AG08395 (cell line): ENCODE results near the gene WNT4.
A peak's percentile ranks its signal among the peaks of the same experiment; 100 is the strongest.

ENCODE experiments used
- DNase-seq: peaks from one replicate; pipeline ENCODE4 v3.0.0; 2012; ENCODE audit warnings: mixed read lengths, low spot score

WNT4 gene

DNA sequence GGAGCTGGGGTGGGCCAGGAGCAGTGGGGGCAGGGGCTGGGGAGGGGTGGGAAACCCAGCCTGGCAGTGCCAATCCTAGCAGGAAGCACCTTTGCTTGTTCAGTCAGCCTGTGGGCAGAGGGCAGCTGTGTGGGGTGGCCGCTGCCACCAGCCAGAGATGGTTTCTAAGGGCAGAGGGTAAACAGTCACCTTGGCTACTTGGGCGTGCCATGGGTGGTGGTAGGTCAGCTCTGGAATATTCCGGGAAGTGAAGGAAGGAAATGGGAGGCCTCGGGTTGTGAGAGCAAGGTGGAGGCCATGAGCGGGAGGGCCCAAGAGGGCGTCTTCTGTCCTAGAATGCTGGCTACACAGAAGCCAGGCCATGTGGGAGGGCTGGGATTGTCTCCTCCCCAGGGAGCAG, 20.7 kb upstream of the WNT4 start:
- DNase-seq = no peak

DNA sequence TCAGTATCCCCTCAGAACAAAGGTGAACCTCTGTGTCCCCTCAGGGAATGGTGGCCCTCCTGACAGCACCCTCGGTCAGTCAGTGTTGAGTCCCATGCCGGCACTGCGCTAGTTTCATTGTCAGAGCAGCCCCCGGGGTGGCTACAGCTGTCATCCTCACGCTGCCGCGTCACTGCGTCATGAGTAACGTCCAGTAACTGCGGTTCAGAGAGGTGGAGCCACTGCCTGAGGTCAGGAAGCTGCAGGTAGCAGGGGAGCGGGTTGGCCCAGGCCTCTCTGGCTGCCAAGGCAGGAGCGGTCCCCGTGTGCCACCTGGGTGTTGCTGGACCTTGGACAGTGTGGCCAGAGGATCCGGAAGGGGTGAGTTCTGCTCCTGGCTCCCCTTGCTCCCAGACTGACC, 20.2 kb upstream of the WNT4 start:
- no peak for DNase-seq

DNA sequence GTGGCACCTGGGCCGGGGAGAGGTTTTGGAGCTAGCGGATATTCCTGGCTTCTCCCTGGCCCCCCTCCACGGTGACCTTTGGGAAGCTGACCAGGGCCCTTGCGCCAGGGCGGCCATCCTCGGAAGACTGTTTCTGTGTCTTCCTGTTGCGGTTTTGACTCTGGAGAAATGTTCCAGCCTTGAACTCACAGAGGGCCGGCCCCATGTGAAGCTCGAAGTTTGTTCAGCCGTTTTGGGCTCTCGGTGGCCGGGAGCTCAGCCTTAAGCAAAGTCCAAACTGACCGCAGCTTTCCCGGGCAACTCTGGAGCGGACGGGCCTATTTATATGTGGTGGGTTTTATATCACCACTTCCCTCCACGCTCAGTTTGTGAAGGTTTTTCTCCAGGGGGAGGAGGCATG, 17.0 kb upstream of the WNT4 start:
- DNase-seq = no peak

DNA sequence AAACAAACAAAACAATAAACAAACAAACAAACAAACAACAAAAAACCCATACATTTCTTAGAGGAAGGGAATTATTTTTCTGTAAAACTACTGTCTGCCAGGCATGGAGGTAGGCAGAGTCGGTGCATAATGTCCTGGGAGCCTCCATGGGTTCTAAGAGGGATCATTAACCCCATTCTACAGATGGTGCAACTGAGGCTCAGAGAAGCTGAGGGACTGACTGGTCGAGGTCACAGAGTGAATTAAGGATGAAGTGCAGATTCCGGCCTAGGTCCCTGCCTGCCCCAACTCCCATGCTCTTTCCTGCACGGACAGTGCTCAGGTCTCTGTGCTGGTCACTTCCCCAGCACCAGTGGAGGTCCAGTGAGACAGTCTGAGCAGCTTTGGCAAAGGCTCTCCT, 15.8 kb upstream of the WNT4 start:
- no peak for DNase-seq

DNA sequence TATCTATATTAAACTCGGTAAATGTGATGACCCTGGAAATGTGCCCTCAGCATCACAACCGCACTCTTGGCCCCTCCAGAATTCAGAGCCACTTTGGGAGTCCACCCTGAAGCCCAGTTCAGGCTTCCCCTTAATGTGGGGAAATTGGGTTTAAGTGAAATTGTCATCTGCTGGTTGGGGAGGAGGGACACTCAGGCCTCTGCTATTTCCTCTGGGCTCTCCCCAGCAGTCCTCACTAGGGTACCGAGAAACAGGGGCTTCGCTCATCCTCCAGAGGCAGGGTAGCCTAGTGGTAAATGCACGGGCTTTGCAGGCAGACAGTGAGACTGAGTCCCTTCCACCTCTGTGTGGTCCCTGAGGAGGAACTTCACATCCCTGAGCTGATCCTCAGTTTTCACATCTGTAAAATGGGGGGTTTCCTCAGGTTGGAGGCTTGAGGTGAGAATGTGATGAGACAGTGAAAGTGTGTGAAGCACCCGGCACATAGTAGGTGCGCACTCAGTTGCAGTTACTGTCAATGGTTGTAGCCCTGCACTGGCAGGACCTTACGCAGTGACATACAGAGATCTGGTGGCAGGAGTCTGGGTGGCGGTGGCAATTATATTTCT, 14.6 kb upstream of the WNT4 start:
- DNase-seq = no peak

DNA sequence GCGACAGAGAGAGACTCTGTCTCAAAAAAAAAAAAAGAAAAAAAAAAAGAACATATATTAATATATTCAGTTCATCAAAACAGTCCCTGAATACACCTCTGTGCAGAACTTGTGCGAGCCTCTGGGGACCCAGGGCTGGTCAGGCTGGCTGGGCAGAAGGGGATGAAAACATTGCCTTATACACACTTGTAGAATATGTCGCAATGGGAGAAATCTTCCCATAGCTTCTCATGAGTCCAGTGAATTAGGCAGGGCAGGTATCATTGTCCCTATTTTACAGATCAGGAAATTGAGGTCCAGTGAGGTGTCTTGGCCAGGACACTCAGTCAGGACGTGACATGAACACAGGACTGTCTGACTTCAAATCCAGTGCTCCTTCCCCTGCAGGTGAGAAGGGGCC, 12.6 kb upstream of the WNT4 start:
- DNase-seq = no peak

DNA sequence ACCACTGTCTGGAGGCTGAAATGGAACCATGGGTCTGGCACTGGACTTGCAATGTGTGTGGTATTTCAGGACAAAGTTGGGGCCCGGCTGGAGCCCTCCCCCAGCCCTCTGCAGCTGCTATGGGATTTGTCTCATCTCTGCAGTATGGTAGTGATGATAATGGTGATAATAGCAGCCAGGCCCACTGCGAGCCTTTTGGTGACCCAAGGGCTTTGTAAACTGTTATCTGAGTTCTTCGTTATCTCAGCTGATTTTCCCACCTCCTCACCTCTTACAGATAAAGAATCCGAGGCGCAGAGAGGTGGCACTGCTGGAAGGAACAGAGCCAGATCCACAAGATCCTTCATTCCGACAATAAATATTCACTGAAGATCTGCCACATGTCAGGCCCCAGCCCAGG, 11.7 kb upstream of the WNT4 start:
- no peak for DNase-seq

DNA sequence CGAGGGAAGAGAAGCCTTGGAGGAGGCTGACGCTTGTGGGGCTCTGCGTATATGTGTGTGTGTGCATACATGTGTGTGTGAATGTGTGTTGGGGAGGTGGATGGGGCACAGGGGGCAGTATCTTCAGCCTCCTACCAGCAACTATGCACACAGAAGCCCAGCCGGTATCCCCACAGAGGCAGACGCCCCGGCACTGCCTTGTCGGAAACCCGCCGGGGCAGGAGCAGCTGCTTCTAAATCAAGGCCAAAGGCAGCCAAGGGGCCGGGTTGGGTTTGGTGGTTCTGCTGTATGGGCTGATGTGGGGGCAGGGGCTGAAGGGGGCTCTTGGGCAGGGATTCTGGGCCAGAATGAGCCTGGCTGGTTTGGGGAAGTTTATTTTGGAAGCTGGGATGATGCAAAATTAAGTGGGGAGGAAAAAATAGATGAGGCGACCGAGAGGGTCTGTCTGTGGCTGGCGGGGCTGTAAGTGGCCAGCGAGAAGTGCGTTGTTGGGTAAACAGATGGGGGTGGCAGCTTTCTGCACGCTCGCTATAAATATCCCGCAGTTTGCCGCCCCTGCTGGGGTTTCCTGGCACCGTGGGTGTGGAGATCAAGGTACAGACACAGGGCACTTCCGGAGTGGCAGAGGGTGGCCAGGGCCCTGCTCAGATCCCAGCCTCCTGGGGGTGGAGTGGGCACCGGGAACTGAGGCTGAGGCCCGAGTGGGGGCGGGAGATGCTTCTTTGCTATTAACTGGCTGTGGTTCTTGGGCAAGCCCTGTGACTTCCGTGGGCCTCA, 11.0 kb upstream of the WNT4 start:
- no peak for DNase-seq

DNA sequence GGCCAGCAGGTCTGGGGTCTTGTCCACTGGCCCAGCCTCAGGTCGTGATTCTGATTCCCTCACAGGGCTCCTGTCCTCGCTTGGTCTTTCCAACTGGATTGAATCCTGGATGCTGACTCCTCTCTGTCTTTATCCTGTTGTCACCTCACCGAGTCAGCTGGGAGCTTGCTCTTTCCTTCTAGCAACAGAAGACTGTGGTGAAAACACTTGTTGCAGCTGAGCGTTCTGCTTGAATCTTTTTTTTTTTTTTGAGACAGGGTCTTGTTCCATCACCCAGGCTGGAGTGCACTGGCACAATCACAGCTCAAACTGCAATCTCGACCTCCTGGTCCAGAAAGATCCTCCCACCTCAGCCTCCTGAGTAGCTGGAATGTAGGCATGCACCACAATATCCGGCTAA, 8.0 kb upstream of the WNT4 start:
- no peak for DNase-seq

DNA sequence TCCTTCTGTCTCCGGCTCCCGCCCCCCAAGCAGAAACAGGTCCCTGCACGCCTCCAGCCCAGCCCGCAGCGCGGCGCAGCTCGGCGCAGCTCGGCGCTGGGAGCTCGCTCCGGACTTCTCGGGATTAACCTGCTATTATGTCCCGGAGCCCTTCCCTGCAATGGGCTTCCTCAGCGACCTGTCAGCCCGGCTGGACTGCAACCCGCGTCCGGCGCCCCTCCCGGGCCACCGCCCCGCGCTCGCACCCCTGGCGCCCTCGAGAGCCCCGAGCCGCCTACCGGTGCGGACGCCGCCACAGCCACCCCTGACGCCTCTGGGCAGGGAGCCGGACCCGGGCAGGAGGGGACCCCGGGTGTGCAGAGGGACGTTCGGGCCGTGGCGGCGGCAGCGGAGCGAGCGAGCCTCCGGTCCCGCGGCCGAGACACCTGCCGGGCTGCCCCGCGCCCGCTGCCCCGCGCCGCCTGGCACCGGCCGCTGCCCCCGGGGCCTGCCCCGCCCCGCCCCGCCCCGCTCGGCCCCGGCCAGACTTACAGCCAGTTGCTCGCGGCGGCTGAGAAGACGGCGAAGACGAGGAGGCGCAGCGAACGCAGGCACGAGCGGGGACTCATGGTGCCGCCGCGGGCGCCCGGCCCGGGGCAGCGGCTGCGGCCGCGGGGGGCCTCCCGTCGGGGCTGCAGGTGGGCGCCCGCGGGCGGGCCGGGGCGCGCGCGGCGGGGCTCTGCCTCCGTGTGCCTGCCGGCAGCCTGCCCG, 407 bp downstream of the WNT4 start:
- peak; percentile 40 for DNase-seq

DNA sequence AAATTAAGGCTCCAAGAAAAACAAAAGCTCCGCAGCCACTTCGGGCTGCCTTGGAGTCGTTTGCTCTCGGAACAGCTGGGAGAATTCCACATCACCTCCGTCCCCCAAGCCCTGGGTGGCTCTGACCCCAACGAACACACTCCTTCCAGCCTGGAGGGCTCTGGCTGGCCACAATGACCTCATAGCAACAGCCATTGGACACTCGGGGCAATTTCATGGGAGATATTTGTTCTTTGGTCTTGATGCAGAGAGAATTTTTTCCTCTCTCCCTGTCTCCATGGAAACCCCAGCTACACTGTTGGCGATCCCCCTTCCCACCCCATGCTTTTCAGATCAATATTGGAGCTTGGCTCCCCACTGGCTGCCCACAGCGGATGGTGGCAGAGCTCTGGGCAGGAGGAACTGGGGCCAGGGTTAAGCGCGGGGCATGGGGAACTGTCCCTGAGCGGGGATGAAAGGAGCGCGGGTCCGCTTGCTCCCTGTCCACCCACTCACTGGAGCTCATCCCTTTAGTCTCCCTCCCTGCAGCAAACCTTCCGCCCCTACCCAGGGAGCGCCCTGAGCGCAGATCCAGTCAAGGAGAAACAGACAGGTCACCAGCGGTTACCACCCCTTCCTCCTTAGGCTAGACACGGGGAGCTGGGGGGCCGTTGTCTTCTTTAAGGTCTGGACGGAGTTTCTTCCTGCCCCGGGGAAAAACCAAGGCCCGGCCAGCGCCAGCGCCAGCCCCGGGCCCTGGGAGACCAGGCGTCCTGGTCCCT, 1.2 kb downstream of the WNT4 start:
- no peak for DNase-seq

DNA sequence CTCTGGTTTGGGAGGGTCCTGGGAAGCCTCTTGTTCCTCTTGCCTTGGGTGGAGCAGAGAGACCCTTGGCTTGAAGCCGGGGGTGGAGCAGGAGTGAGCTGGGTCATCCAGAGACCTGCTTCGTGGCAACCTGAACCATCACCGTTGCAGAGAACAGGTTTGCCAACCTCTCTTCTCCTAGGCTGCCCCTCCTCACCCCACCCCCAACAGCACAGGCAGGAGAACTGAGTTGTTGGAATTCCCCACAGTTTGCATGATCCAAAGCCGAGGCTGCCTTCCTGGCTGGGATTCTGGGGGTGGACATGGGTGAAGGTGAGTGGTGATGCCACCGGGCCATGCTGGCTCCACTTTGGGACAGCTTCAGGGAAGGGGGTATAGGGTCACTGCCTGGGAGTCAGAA, 2.2 kb downstream of the WNT4 start:
- DNase-seq = no peak

DNA sequence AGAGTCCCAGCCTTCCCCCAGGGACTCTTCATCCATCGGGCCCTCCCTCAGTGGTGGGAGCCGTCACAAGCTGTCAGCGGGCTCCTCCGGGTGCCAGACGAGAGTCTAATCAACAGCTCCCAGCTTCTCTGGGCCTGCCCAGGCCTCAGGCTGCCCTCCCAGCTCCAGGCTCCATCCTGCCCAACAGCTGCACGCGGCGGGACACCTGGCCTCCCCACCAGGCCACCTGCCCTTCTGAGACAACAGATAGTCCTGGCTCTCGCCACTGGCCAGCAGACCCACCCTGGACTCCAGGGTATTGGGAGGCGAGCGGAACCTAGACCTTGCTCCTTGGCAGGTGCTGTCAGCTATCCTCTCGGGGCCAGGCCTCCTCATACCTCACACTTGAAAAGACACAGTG, 3.1 kb downstream of the WNT4 start:
- no peak for DNase-seq

DNA sequence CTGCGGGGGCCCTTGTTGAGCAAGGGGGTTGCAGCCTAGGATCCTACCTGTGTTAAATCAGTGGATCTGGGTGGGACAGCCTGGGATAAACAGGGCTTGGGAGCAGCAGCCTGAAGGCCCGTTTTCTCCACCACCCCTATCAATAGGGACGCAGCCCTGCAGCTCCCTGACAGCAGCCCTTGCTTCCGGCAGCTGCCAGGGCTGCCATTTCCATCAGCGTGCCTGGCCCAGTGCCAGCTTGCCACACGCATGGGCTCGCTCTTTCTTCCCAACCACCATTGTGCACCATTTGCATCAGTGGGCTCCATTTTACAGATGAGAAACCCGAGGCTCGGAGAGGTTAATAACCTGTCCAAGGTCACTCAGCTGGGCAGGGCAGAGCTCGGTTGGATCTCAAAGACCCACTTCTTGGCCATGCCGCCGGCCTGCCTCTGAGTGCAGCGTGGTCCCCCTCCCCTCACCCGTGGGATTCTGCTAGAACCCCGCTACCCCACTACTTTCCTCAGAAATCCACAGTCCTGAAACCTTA, 3.8 kb downstream of the WNT4 start:
- DNase-seq = no peak

DNA sequence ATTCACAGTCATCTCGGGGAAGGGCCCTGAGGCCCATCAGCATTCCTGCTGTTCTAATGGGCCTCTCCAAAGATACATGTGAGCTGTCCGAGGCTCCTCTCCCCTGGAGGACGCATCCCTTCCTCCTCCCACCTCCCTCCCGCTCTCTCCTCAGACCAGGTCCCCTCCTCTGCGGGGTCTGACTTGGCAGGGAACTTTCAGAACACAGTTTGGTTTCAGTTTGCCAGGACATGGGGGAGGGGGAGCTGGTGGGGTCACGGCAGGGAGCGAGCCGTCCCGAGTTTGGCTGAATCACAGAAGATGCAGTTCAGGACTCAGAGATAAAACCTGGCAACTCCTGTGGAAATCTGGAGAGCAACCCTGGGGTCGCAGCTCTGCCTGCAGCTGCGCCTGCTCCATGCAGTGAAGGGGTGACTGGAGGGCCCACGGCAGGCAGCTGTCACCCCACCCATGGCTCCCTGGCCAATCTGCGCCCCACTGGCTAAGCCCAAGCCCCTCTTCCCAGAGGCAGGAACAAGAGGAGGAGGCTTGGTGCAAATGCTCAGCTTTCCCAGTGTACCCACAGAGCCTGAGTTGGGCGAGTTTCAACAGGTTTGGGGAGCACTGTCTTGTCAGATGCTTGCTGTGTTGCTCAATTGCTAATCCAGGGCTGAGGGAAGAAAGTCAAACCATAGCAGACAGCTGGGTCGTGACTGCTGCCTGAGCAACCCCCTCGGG, 5.7 kb downstream of the WNT4 start:
- DNase-seq = no peak

DNA sequence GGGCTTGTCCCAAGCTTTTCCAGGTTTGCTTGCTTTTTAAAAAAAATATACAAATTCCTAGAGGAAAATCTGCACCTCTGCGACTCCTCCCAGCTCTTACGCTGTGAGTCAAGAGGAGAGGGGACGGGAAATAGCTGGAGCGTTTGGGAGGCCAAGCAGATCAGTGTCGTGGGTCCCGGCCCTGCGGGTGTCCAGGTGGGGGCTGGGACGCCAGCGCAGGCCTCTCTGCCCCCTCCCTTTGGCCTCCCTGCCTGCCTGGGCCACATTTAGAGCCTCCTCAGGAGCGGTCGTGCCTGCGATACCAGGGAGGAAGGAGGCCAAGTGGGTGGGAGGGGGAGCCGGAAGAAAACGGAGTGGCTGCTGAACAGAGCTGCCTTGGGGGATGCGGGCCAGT, 9.0 kb downstream of the WNT4 start:
- no peak for DNase-seq

DNA sequence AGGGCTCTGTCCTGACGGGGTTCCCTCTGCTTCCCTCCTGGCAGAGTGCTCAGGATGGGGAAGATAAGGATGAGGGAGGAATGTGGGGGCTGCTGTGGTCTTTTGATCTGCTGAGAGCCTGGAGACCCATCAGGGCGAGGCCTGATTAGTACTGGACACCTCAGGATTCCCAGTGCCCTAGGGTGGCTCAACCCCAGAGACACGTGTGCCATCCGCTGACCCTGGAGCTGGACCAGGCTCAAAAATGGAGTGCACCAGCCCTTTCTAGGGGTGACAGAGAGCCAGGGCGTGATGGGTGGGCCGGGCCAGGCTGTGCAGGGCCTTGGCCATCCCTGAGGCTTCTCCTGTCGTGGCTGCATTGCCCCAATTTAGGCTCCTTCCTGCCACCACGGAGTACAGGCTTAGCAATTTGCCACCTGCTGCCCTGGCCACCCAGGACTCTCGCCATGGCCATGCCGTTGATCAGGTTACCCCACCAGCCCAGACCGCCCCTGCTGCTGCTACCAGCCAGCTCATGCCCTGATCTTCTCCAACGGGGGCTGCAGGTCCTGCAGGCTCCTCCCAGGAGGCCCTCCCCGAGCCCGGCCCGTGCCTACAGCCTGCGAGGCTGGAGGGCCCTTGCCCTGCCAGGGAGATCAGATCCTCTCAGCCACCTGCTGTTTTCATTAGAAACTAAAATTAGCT, 9.5 kb downstream of the WNT4 start:
- no peak for DNase-seq

DNA sequence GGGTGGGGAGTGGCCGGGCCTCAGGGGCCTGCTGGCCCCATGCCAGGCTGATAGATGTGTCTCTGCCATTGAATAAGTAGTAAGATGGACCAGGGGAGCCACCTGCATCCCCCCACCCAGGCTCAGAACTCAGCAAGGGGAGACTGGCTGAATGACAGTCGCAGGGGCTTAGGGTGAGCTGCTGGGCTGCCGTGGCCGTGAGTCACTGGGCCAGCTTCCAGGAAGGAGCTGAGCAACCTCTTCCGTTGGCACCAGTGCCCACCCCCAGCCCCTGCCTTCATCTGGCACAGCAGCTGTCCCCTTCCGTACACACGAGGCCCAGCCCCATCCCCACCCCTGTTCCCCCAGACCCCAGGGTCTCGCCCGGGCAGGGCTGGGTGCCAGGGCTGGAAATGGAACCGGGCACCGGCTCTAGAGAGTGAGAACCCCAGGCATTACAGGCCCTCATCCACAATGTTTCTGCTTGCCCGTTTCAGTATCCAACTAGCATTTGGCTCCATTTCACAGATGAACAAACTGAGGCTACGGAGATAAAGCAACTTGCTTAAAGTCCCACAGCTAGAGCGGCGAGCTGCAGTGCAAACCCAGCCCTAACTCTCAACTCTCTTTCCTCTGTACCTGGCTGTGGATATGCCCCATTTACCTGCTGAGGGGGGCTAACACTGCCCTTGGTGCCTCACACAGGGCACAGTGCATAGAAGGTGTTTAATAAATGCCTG, 10.2 kb downstream of the WNT4 start:
- DNase-seq = peak; percentile 94

DNA sequence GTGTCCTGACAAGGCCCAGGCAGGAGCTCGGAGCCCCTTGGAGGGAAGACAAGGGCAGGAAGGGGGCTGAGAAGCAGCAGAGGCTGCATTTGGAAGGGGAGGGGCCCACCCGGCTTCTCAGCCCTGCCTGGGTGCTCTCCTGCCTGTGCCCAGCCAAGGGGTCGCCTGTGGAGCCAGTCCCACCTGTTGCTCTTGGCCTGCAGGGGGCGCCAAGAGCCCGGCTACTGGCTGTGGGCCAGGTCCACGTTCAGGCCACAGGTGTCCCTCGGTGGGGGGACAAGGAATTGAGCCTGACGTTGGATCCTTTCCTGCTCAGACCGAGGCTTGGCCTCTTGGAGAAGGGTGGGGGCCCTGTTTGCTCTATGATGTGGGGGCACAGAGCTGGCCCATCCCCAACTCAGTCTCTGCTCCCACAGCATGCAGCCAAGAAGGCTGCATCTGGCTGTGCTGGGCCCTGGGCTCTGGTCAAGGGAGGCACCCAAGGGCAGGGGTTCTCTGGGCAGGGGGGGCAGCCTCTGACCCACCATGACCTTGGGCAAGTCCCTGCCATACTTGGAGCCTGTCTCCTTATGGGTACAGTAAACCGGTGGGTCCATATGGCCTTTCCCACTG, 10.9 kb downstream of the WNT4 start:
- no peak for DNase-seq

DNA sequence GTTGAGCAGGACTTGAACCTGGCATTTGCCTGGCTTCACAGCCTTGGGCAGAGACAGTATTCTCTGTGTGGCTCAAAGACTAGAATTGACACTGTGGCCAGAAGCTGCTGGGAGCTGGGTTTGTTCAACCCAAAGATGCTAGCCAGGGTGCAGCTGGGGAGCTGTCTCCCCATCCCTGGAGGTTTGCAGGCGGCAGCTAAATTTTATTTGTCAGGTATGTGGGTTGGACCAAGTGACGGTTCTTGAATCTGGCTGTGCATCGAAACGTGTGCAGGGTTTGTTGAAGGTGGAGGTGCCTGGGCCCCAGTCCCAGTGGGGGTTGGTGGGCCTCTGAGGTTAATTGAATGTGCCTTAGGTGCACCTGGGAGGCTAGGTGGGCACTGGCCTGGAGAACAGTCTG, 11.8 kb downstream of the WNT4 start:
- DNase-seq = no peak
